IMR-90 (cell line): ENCODE measurements around the gene CUBN.

Experiments
- CEBPB ChIP-seq: IDR thresholded peaks from 2 replicates; pipeline ENCODE4 v1.6.1; 2012; ENCODE audit warnings: low read depth, low read length, improper control_type of control experiment
- CHD1 ChIP-seq: IDR thresholded peaks from 2 replicates; pipeline ENCODE4 v1.6.1; 2012; ENCODE audit warnings: low read depth, low read length, improper control_type of control experiment
- CTCF ChIP-seq: conservative IDR thresholded peaks from 2 replicates; pipeline ENCODE4 v1.5.1; 2012; ENCODE audit warnings: mild to moderate bottlenecking, low read depth, low read length, improper control_type of control experiment
- ELK1 ChIP-seq: fragments of 150-350 bp; IDR thresholded peaks from 2 replicates; pipeline ENCODE4 v1.6.1; 2016; ENCODE audit warnings: low read depth, mild to moderate bottlenecking, low read length, moderate library complexity, borderline replicate concordance
- FOS ChIP-seq: fragments of 150-350 bp; IDR thresholded peaks from 2 replicates; pipeline ENCODE4 v1.6.1; 2016; ENCODE audit warnings: low read depth, low read length
- MXI1 ChIP-seq: IDR thresholded peaks from 2 replicates; pipeline ENCODE4 v1.6.1; 2012; ENCODE audit warnings: low read depth, mild to moderate bottlenecking, low read length, moderate library complexity, borderline replicate concordance
- NFE2L2 ChIP-seq: fragments of 150-350 bp; IDR thresholded peaks from 2 replicates; pipeline ENCODE4 v1.6.1; 2016; ENCODE audit warnings: low read depth, mild to moderate bottlenecking, low read length
- POLR2A ChIP-seq: IDR thresholded peaks from 2 replicates; pipeline ENCODE4 v1.6.1; 2012; ENCODE audit warnings: mild to moderate bottlenecking, low read depth, low read length
- RFX5 ChIP-seq: IDR thresholded peaks from 2 replicates; pipeline ENCODE4 v1.8.0; 2012; ENCODE audit warnings: low read depth, mild to moderate bottlenecking, low read length, moderate library complexity
- SMC3 ChIP-seq: fragments of 150-350 bp; IDR thresholded peaks from 2 replicates; pipeline ENCODE4 v1.6.1; 2016; ENCODE audit warnings: low read depth, mild to moderate bottlenecking, antibody characterized with exemption, low read length, moderate library complexity
- USF2 ChIP-seq: fragments of 150-350 bp; IDR thresholded peaks from 2 replicates; pipeline ENCODE4 v1.6.1; 2017; ENCODE audit warnings: mild to moderate bottlenecking, antibody characterized with exemption, low read length, low read depth

GRCh38 chr10:16988900-16989299 is 140.7 kb downstream of the CUBN start:
- TF ChIP-seq POLR2A = no peak
- TF ChIP-seq CEBPB = no peak
- TF ChIP-seq CTCF = no peak
- no peak for TF ChIP-seq RFX5
- no peak for TF ChIP-seq FOS
- TF ChIP-seq USF2 = no peak
- TF ChIP-seq MXI1 = no peak
- TF ChIP-seq ELK1 = no peak
- no peak for TF ChIP-seq SMC3
- no peak for TF ChIP-seq NFE2L2
- TF ChIP-seq CHD1 = no peak
